ENCODE measurements around the gene RRP8. TPM values are rescaled to one million over a fixed set of nuclear protein-coding genes. Genes with fewer than 3 reads are reported as not detected.

RRP8 gene
- total and polyA plus RNA-seq, 9 of the 15 experiments (the other 6 are each of a cell fraction or from before 2014, with no cell fraction given), result 5.7 to 47.3 (median 32.6) TPM

- intact Hi-C loops (cut with micrococcal nuclease), result no loop called here
- Histone ChIP-seq H3K9me3 (replicated peaks; ENCODE audit: control insufficient read depth, insufficient read depth, low read depth, low read length) (no peaks in the 10 kb centered on the region), H3K9ac (ENCODE audit: insufficient read depth in 1 of 2, low read depth in 2 of 2, low read length in 2 of 2) (peak overlapping the region in 1 of 2 experiments; percentile 44; a peak in 2 of 4 replicates), H3K36me3 (ENCODE audit: control insufficient read depth, insufficient read depth, low read length) (peaks cover 3% of the 10 kb centered on the region; the same call in 1 of the 3 replicates), H3K79me2 (ENCODE audit: control insufficient read depth, insufficient read depth, low read length) (peaks cover 8% of the 10 kb centered on the region), H4K20me1 (replicated peaks; ENCODE audit: control insufficient read depth, insufficient read depth, low read length) (no peaks in the 10 kb centered on the region), H3K4me1 (replicated peaks in 1 of 2; ENCODE audit: control insufficient read depth in 2 of 2, insufficient read depth in 2 of 2, low read length in 2 of 2) (peaks cover 8 to 38% of the 10 kb centered on the region in 2 experiments), H2AFZ (ENCODE audit: low read depth, low read length) (no peak overlapping the region), H3K4me2 (ENCODE audit: insufficient read depth, low read length) (no peak overlapping the region), H3K27me3 (ENCODE audit: control insufficient read depth in 2 of 2, insufficient read depth in 2 of 2, low read length in 2 of 2) (peaks cover 0 to 25% of the 10 kb centered on the region in 2 experiments; a peak in 3 of 5 replicates), H3K27ac (ENCODE audit: extremely low read depth, low read depth, low read length) (no peak overlapping the region), H3K4me3 (no peak overlapping the region), H3K9me1 (ENCODE audit: control insufficient read depth, insufficient read depth, low read length) (no peaks in the 10 kb centered on the region)
- DNase-seq (ENCODE audit: extremely low read depth in 1 of 4, low spot score in 3 of 4) (no peak), FAIRE-seq (no peak), ATAC-seq (no peak)
- TF ChIP-seq ZKSCAN8 (CRISPR knock-in tag; IDR thresholded peaks at IDR 0.05) (no peak), ZNF589 (CRISPR knock-in tag; IDR thresholded peaks at IDR 0.05; ENCODE audit: low read depth) (no peak), POLR3G (IDR thresholded peaks at IDR 0.05; ENCODE audit: extremely low read depth, insufficient read length, insufficient replicate concordance) (no peak), ARID1B (IDR thresholded peaks at IDR 0.05) (no peak), NR4A1 (CRISPR knock-in tag; IDR thresholded peaks at IDR 0.05) (no peak), NR4A1 (tag; IDR thresholded peaks at IDR 0.05) (no peak), MAFK (IDR thresholded peaks at IDR 0.05; ENCODE audit: low read length) (no peak), MLLT1 (IDR thresholded peaks at IDR 0.05) (no peak), CBX8 (IDR thresholded peaks at IDR 0.05; ENCODE audit: borderline replicate concordance, extremely low read depth, low read depth, low read length, poor library complexity, severe bottlenecking) (no peak), ATF1 (CRISPR knock-in tag; IDR thresholded peaks at IDR 0.05) (no peak), ATF1 (tag; IDR thresholded peaks at IDR 0.05) (no peak), STAT5A (IDR thresholded peaks at IDR 0.05; ENCODE audit: borderline replicate concordance, low read length) (no peak), BACH1 (tag; IDR thresholded peaks at IDR 0.05) (no peak), MTA3 (IDR thresholded peaks at IDR 0.05; ENCODE audit: borderline replicate concordance) (no peak)
- TF ChIP-seq, protein P1, sequence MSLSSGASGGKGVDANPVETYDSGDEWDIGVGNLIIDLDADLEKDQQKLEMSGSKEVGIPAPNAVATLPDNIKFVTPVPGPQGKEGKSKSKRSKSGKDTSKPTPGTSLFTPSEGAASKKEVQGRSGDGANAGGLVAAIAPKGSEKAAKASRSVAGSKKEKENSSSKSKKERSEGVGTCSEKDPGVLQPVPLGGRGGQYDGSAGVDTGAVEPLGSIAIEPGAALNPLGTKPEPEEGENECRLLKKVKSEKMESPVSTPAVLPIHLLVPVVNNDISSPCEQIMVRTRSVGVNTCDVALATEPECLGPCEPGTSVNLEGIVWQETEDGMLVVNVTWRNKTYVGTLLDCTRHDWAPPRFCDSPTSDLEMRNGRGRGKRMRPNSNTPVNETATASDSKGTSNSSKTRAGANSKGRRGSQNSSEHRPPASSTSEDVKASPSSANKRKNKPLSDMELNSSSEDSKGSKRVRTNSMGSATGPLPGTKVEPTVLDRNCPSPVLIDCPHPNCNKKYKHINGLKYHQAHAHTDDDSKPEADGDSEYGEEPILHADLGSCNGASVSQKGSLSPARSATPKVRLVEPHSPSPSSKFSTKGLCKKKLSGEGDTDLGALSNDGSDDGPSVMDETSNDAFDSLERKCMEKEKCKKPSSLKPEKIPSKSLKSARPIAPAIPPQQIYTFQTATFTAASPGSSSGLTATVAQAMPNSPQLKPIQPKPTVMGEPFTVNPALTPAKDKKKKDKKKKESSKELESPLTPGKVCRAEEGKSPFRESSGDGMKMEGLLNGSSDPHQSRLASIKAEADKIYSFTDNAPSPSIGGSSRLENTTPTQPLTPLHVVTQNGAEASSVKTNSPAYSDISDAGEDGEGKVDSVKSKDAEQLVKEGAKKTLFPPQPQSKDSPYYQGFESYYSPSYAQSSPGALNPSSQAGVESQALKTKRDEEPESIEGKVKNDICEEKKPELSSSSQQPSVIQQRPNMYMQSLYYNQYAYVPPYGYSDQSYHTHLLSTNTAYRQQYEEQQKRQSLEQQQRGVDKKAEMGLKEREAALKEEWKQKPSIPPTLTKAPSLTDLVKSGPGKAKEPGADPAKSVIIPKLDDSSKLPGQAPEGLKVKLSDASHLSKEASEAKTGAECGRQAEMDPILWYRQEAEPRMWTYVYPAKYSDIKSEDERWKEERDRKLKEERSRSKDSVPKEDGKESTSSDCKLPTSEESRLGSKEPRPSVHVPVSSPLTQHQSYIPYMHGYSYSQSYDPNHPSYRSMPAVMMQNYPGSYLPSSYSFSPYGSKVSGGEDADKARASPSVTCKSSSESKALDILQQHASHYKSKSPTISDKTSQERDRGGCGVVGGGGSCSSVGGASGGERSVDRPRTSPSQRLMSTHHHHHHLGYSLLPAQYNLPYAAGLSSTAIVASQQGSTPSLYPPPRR (CRISPR knock-in tag; IDR thresholded peaks at IDR 0.05; ENCODE audit: borderline replicate concordance), result no peak
- TF ChIP-seq, protein P2, sequence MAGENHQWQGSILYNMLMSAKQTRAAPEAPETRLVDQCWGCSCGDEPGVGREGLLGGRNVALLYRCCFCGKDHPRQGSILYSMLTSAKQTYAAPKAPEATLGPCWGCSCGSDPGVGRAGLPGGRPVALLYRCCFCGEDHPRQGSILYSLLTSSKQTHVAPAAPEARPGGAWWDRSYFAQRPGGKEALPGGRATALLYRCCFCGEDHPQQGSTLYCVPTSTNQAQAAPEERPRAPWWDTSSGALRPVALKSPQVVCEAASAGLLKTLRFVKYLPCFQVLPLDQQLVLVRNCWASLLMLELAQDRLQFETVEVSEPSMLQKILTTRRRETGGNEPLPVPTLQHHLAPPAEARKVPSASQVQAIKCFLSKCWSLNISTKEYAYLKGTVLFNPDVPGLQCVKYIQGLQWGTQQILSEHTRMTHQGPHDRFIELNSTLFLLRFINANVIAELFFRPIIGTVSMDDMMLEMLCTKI (IDR thresholded peaks at IDR 0.05; ENCODE audit: partially characterized antibody), result no peak
- in situ Hi-C loops (cut with MboI), result loop anchor here (5.0 kb wide), 1 partner anchor 61 kb away; the partner anchor contains the start of gene MRPL17
- no TSS peak for BruUV-seq (replicated peaks)
- WGBS (ENCODE audit: insufficient coverage, low coverage, missing lambda C conversion rate), result 44% methylated on average over 14 of the region's 16 CpGs
- ChIA-PET POLR2A (interaction anchor here (0.6 to 2.3 kb wide), 5 partner anchors 9 to 233 kb away, joined by 3 to 12 read pairs (median 3); partner anchors contain the start of gene TAF10), CTCF (ENCODE audit: low intra/inter-chr PET ratio) (no interaction called here)
Measured at GRCh38 chr11:6621711-6622211, 18.3 kb upstream of the RRP8 start.

All from K562 (cell line).